HG03520 (cell line): ENCODE data around the gene CATSPERB.
"Not testable (repeated sequence)": the region's sequence is repeated elsewhere in the genome, so short reads cannot be mapped to it uniquely, and the experiment has no call there.

ENCODE experiments used
- ATAC-seq: cut with Tn5 transposase; IDR thresholded peaks from one replicate; pipeline ENCODE4 v1.9.1; 2021; ENCODE audit warnings: mild to moderate bottlenecking, moderate library complexity; ENCODE audit not compliant: unreplicated experiment

CATSPERB gene

GRCh38 chr14:91732859-91733477 is 1.1 kb upstream of the CATSPERB start:
- no peak for ATAC-seq

- ATAC-seq, result no peak
Observed at GRCh38 chr14:91732439-91732838, 553 bp upstream of the CATSPERB start.

- no peak for ATAC-seq
Observed at GRCh38 chr14:91731018-91731417, 868 bp downstream of the CATSPERB start.

GRCh38 chr14:91729756-91730155 is 2.1 kb downstream of the CATSPERB start:
- ATAC-seq, result no peak

- no peak for ATAC-seq
Observed at GRCh38 chr14:91728616-91729183, 3.2 kb downstream of the CATSPERB start.

- no peak for ATAC-seq
Observed at GRCh38 chr14:91727121-91727520, 4.8 kb downstream of the CATSPERB start.

GRCh38 chr14:91723501-91723900 is 8.4 kb downstream of the CATSPERB start:
- no peak for ATAC-seq

- no peak for ATAC-seq
Observed at GRCh38 chr14:91722386-91722785, 9.5 kb downstream of the CATSPERB start.

- no peak for ATAC-seq
Observed at GRCh38 chr14:91719839-91720238, 12.0 kb downstream of the CATSPERB start.

GRCh38 chr14:91716999-91717398 is 14.9 kb downstream of the CATSPERB start:
- ATAC-seq, result no peak

GRCh38 chr14:91714805-91715204 is 17.1 kb downstream of the CATSPERB start:
- ATAC-seq, result no peak

- no peak for ATAC-seq
Observed at GRCh38 chr14:91708795-91709194, 23.1 kb downstream of the CATSPERB start.

- ATAC-seq, result no peak
Observed at GRCh38 chr14:91706996-91707395, 24.9 kb downstream of the CATSPERB start.

GRCh38 chr14:91694643-91695042 is 37.2 kb downstream of the CATSPERB start:
- no peak for ATAC-seq

GRCh38 chr14:91693346-91693745 is 38.5 kb downstream of the CATSPERB start:
- no peak for ATAC-seq

- no peak for ATAC-seq
Observed at GRCh38 chr14:91692075-91692474, 39.8 kb downstream of the CATSPERB start.

GRCh38 chr14:91689608-91690007 is 42.3 kb downstream of the CATSPERB start:
- ATAC-seq, result no peak

GRCh38 chr14:91687436-91687835 is 44.5 kb downstream of the CATSPERB start:
- not testable (repeated sequence) for ATAC-seq

- no peak for ATAC-seq
Observed at GRCh38 chr14:91685600-91685999, 46.3 kb downstream of the CATSPERB start.

- ATAC-seq, result no peak
Observed at GRCh38 chr14:91681893-91682563, 49.9 kb downstream of the CATSPERB start.

GRCh38 chr14:91681118-91681517 is 50.8 kb downstream of the CATSPERB start:
- ATAC-seq, result no peak

- ATAC-seq, result no peak
Observed at GRCh38 chr14:91679273-91679672, 52.6 kb downstream of the CATSPERB start.
